Measurements from ENCODE around the gene GREB1.

Gene GREB1

DNA sequence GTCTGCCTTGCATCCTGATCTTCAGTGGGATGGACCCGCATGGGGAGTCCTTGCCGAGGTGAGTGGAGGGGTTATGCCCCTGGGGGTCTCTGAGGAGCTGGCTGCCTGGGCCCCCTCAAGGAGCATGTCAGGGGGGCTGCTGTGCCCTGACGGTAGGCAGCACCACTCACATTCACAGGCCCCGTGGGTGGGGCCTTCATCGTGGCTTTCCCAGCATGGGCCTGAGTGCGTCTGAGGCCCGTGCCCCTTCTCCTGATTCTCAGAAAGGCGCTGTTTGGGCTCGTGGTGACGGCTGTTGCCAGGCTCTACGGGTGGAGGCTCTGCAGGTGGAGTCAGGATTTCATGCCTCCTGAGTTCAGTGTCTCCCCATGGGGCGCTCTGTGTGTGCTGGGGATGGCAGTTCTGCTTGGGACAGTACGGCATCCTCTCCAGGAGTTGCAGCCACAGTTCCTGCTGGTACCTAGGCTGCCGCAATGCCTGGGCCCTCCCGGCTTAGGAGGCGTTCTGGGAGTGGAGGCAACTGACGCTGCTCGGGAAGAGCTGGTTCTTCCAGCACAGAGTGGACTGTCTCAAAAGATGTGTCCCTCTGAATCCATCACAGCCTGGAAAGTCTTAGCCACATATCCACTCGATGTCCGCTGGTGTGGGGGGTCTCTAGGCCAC is 78.8 kb downstream of the GREB1 start:
- no peak for DNase-seq

DNA sequence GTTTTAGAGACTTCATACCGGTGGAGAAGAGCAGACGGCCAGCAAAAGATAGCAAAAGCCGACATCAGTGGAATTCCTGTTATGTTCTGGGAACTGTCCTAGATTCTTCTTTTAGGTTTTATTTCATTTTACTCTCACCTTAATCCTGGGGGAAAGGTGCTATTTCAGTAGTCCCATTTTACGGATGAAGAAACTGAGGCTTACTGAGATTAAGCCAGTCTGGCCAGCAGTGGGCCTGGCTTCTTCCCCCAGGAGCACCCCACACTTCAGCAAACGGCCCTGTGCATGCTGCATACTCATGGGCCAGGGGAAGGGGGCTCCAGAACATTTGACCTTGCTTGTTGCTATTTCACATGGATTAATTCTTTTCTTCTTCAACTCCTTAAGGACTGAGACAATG is 79.5 kb downstream of the GREB1 start:
- no peak for DNase-seq

DNA sequence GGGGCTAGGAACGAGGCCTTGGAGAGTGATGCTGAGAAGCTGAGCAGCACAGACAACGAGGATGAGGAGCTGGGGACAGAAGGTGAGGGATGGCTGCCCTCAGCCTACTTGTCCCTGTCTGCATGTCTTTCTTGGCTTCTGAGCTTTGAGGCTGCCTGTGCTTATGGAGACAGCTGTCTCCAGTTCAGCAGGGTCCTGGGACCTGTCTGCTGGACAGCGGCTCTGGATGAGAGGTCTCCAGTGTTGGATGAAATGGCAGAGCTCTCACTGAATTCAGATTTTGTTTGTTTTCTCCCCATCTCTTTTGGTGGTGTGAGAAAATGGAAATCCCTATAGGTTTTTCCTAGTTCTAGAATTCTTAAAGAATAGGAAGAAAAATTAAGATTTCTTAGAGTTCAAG is 81.4 kb downstream of the GREB1 start:
- DNase-seq: no peak

DNA sequence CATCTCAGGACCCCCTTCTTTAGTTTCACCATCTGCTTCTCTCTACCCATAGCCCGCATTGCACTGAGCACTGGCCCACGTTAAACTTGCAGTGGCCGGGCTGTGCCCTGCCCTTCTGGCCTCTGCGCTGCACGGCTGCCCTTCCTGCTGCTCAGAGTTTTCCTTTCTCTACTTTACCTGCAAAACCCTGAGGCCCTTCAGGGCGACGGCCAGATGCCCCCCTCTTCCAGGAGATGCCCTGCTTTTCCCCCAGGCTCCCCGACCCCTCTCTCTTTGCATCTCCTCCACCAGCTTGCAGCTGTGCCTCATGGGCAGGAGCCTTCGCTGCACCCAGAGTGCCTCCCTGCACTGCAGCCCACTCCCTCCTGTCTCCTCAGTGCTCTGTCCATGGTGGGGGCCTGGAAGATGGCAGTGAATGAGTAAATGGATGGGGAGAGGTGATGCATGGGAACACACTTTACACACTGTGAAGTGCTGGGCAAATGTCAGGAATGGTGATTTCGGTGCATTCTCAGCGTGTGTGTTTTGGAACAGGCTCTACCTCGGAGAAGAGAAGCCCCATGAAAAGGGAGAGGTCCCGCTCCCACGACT is 82.3 kb downstream of the GREB1 start:
- no peak for DNase-seq

GRCh38 chr2:11616851-11617415 is 83.1 kb downstream of the GREB1 start:
- DNase-seq: no peak

- DNase-seq: no peak
Observed at GRCh38 chr2:11617527-11617926, 83.7 kb downstream of the GREB1 start.

- DNase-seq: no peak
Observed at GRCh38 chr2:11617984-11618707, 84.3 kb downstream of the GREB1 start.

GRCh38 chr2:11618708-11619062 is 84.8 kb downstream of the GREB1 start:
- DNase-seq: no peak

DNA sequence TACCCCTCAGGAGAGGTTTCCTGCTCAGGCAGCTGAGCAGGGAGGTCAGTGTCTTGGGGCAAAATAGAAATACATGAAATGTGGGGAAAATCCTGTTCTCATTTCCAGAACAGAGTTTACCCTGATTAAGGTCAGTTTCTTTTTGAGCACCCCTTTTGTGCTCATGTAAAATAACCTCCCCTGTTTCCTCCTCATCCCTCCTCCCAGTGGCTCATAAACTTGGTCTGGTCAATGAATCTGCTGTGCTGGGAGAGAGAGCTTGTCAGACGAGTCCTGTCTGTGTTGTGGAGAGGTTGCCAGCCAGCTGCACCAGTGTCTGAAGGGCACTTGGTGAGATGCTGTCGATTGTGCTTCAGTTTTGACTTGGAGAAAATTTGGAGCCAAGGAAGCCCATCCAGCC is 87.6 kb downstream of the GREB1 start:
- DNase-seq: peak; percentile 85

- DNase-seq: no peak
Observed at GRCh38 chr2:11622611-11623010, 88.8 kb downstream of the GREB1 start.

DNA sequence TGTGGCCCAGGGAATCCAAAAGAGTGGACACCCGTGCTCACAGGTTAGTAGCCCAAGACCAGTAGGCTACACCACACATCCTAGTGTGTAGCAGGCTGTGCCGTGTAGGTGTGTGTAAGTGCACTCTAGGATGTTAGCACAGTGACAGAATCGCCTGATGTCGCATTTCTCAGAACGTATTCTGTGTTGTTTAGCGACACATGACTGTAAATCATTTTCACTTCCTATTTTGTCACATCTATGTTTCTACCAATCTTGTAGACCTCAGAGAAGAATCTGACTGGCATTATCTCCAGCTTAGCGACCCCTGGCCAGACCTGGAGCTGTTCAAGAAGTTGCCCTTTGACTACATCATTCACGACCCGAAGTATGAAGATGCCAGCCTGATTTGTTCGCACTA is 91.0 kb downstream of the GREB1 start:
- DNase-seq: no peak

DNA sequence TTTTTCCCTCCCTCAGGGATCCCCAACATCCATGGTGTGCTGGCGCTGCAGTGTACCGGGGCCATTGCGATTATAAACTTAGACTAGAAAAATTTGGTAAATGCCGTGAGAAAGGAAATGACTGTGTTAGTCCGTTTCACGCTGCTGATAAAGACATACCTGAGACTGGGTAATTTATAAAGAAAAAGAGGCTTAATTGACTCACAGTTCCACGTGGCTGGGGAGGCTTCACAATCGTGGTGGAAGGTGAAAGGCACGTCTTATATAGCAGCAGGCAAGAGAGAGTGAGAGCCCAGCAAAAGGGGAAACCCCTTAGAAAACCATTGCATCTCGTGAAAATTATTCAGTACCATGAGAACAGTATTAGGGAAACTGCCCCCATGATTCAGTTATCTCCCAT is 91.8 kb downstream of the GREB1 start:
- no peak for DNase-seq

DNA sequence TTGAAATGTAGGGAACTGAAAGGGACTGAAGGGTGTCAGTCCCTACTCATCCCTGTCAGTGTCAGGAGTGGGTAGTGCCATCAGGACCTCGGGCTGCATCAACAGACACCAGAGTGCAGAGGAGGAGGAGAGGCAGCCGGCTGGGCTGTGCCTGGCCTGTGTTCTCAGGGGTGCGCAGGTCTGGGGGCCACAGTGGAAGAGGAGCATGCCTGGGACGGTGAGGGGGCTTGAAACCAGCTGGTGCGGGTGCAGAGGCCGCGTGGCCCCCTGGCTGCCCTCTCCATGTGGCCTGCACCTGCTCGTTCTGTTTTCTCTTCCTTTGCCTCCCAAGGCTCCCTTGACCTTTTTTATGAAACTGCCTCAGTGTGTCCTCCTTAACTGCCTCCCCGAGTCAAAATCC is 94.8 kb downstream of the GREB1 start:
- DNase-seq: no peak

DNA sequence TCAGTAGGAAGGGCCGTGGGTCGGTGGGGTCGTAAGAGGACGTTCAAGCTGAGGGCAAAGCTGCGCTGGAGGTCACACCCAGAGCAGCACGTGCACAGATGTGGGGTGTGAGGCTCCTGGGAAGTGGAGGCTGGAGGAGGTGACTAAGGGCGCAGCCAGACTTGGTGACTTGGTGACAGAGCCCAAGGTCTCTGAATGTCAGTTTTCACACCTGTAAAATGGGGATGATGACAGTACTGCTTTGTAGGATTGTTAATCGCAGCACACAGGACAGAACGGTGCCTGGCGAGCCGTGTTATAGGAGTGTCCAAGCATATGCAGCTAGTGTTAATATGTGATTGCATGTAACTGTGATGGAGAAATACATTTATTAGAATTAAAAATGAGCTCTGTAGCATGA is 95.4 kb downstream of the GREB1 start:
- DNase-seq: no peak

GRCh38 chr2:11629851-11630250 is 96.0 kb downstream of the GREB1 start:
- no peak for DNase-seq

GRCh38 chr2:11630855-11631254 is 97.0 kb downstream of the GREB1 start:
- peak; percentile 65 for DNase-seq

GRCh38 chr2:11631462-11631861 is 97.6 kb downstream of the GREB1 start:
- peak; percentile 93 for DNase-seq

DNA sequence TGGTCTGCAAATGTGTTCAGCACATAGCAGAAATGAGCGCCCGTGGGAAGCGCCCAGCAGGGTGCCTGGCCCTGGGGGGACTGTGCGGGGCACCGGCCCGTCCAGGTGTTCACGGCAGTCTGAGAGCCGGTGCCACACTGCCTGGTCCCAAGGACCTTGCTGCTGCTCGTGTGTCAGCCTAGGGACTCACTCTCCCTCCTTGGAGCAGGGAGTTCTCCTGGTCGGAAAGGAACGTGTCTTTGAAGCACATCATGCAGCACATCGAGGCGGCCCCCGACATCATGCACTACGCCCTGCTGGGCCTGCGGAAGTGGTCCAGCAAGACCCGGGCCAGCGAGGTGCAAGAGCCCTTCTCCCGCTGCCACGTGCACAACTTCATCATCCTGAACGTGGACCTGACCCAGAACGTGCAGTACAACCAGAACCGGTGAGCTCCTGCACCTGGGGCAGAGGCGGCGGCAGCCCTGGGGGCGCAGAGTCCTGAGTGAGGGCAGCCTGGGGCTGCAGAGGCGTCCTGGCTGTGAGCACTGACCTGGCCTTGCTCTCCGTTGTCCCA is 100.2 kb downstream of the GREB1 start:
- DNase-seq: no peak

GRCh38 chr2:11634584-11634983 is 100.7 kb downstream of the GREB1 start:
- peak; percentile 33 for DNase-seq

DNA sequence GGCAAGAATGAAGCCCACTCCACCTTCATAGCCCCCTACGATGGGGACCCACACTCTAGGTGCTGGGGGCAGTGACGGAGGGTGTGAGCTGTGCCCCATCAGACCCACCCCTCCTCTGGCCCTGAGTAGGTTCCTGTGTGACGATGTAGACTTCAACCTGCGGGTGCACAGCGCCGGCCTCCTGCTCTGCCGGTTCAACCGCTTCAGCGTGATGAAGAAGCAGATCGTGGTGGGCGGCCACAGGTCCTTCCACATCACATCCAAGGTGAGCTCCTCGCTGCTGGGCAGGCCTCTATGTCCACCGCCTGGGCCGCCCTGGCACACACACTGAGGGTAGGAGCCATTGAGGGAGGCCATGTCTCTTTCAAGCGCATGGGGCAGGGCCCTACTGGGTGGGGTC is 101.3 kb downstream of the GREB1 start:
- no peak for DNase-seq

GRCh38 chr2:11636593-11637295 is 102.9 kb downstream of the GREB1 start:
- DNase-seq: no peak

GRCh38 chr2:11637546-11637945 is 103.7 kb downstream of the GREB1 start:
- no peak for DNase-seq

DNA sequence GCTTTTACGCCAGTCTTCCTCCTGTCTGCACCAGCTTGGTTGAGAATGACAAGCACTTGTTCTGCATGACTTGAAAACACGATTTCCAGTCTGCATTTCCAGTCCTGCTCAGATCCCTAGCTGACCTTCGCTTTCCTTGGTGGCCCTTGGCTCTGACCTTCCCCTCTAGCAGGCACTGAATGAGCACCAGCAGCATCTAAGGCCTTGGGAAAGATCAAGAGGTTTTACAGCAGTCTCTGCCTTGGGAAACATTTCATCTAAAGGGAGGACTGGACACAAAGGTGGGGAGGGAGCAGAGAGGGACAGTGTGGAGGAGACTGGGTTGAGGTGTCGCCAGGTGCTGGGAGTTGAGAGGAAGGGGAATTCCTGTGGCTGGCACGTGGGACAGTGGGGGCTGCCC is 105.7 kb downstream of the GREB1 start:
- no peak for DNase-seq

Data from DMS79 (cell line).